HG02943 (cell line): ENCODE results near the gene LYPD1.

ENCODE experiments used
- ATAC-seq: cut with Tn5 transposase; IDR thresholded peaks from one replicate; pipeline ENCODE4 v1.9.1; 2021; ENCODE audit warnings: mild to moderate bottlenecking, low read depth, moderate library complexity; ENCODE audit not compliant: unreplicated experiment

Gene LYPD1

GRCh38 chr2:132638313-132639040, 31.5 kb downstream of the LYPD1 start:
- ATAC-seq = no peak

GRCh38 chr2:132636346-132636745, 33.7 kb downstream of the LYPD1 start:
- no peak for ATAC-seq

- ATAC-seq = no peak
Measured at GRCh38 chr2:132633635-132634034, 36.4 kb downstream of the LYPD1 start.

- ATAC-seq = no peak
Measured at GRCh38 chr2:132632000-132632649, 37.9 kb downstream of the LYPD1 start.

DNA sequence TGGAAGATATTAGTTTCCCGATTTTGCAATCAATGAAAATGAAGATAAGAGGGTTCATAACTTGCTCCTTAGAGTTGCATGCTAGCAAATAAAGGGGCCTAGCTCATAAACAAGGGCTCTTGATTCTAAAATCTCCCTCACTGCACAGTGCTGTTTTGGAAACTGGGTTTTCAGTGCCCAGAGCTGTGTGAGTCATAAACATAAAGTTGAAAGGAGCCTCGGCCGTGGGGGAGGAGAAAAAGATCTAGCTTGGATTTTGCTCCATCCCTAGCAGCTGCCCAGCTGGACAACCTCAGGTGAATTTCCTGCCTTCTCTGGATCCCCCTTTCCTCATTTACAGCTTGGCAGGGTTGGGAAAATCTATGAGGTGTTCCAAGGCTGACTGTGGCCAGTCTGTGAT, 42.5 kb downstream of the LYPD1 start:
- no peak for ATAC-seq

- ATAC-seq = no peak
Measured at GRCh38 chr2:132623096-132623839, 46.7 kb downstream of the LYPD1 start.

DNA sequence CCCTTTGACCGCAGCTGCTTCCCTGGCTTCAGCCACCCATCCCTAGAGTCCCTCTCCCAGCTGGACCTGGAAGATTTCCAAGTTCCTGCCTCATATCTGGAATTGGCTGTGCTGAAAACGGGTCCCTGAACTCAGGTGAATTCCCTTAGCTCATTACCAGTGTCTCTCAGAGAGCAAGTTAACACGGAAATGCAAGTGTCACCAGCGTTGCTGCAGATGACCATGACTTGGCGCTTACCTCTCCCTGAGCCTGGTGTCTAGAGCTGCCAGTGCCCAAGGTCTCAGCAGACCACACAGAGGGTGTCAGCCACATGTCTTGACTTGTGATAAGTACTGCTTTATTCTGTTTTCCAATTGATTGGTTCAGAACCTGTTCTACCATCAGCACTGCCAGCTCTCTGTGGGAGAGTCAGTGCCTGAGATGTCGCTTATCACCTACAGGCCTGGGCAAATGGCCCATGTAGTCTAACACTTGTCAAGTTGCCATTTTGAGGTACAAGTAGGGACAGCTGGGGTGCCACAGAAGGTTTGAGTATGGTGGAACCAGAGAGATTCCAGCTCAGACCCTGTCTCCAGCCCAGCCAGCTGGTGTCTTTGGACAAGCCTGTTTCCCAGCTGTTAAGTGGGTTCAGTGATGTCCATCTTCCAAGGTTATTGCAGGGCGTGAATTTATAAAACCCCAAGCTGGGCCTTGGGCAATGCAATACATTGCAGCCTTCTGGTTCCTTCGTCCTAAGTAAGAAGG, 48.7 kb downstream of the LYPD1 start:
- ATAC-seq = no peak

GRCh38 chr2:132620115-132620514, 49.9 kb downstream of the LYPD1 start:
- no peak for ATAC-seq

DNA sequence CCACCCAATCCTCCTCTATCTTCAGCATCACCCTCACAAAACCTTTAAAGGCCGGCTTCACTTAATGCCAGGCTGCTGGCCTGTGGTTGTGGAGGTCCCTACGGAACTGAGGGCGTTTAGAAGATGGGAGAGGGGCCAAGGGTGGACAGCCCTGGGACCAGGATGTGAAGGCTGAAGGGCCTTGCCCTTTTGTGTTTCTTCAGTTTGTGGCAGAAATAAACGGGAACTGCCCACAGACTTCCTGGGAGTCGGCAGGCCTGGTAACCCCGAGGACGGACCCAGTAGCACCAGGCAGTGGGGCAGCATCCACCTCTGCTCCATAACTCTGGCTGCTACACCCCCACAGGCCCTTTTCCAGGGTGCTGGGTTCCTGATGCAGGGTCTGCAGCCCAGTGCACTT, 51.3 kb downstream of the LYPD1 start:
- no peak for ATAC-seq

GRCh38 chr2:132617989-132618388, 52.0 kb downstream of the LYPD1 start:
- no peak for ATAC-seq

DNA sequence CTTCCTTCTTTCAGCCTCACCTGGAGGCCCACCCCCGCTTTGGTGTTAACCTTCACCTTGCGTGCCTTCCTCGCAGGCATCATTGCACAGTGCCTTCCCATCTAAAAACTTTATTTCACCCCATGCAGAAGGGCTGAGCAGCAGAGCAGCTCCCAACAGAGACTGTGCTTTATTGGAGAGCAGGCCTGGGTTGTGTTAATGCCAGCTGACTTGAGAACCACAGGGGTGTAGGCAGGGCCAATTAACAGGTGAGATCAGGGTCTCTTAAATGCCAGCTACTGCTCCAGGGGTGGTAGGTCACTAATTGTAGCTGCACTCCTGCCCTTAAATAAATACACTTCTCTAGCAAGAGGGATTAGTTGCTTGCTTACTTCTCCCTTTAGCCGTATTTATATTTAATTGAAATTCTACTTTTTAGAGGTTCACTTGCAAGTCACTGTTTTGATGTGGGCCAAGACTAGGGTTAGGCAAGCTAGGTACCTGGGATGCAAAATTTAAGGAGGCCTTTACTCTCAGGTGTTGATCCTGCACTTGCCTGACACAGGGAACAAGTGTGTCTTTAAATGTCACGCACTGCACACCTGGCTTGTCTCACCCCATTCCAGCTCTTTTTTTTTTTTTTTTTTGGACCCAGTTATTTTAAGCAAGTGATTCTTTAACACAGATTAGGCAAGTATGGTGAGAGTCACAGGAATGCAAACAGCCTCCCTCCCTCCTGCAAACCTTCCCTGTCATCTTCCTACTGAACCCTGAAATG, 54.5 kb downstream of the LYPD1 start:
- no peak for ATAC-seq

- ATAC-seq = no peak
Measured at GRCh38 chr2:132611719-132612118, 58.3 kb downstream of the LYPD1 start.

GRCh38 chr2:132609101-132609890, 60.7 kb downstream of the LYPD1 start:
- no peak for ATAC-seq

GRCh38 chr2:132608311-132608710, 61.7 kb downstream of the LYPD1 start:
- no peak for ATAC-seq

DNA sequence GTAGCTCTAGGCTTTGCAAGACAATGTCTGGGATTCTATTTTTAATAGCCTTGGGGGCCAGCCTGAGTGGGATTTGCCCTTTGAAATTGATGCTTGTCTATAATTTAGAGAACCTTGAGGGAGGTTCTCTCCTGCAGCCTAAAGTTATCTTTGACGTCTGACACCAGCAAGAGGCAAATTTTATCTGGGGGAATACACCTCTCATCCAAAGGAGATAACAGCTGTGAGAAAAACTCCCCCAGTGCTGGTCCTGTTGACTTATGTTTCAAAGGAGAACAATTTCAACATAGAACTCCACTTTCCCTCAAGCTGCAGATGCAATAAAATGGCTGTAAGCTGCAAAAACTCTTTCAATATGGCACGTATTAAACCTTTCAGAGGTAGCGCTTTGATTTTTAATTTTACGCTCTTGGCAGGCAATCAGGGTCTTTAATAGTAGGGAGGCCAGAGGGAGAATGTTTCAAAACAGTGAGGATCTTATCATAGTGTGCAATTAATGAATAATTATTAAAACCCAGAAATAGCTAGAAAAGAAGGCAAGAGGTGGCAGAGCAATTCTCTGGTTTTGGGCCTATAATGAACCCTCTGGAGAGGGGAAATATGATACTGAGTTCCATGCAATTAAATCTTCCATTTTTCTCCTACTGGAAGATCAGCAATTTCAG, 62.4 kb downstream of the LYPD1 start:
- ATAC-seq = no peak

DNA sequence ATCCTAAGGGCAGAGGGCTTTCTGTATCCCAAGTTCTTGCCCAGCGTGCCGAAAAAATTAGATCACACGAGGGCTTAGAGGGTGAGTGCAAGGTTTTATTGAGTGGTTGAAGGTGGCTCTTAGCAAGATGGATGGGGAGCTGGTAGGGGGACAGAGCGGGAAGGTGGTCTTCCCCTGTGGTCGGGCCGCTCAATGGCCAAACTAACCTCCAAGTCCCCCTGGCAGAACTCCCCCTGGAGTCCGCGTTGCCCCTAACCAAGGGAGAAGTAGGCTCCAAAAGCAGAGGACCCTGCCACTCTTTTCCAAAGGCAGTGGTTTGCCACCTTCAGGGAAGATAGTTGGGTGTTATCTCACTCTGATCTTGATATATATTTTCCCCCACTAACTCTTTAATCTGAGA, 63.4 kb downstream of the LYPD1 start:
- no peak for ATAC-seq

DNA sequence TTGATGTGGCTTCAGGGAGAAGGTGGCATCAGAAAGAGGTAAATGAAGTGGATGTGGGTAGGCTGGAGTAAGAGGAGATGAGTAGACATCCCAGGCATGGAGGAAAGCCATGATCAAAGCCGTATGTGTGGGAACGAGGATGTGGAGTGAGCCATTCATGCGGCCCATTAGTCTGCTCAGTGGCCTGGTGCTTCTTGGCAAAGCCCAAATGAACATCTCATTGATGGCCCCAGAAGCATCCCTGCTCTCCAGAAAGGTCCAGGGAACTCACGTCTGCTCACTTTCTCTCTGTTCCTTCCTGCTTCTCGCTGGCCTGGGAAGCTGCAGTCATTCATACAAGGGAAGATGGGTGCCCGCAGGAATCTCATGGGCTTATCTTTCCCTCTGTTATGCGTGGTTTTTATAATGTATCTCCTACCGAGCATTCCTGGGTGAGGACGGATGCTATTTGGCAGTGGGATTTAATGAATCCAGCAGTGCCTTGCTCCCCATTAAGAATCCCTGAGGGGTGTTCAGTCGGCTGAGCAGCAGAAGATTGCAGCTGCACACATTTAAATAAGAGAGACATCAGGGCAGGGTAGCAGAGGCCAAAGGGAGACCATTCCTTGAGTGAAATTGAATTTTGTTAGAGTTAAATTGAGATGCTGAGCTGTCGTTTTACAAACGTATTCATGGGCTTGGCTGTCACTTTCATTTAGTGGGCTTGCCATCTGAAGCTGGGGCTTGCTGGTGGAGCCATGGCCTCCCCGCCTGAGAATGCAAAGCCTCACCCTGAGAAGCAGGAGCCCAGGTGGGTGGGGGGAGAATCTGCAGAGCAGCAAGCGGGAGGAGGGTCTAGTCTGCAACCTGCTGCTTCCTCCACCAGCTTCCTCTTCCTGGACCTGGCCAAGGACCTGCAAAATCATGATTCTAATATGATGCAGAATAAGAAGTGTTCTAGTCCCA, 64.5 kb downstream of the LYPD1 start:
- no peak for ATAC-seq

DNA sequence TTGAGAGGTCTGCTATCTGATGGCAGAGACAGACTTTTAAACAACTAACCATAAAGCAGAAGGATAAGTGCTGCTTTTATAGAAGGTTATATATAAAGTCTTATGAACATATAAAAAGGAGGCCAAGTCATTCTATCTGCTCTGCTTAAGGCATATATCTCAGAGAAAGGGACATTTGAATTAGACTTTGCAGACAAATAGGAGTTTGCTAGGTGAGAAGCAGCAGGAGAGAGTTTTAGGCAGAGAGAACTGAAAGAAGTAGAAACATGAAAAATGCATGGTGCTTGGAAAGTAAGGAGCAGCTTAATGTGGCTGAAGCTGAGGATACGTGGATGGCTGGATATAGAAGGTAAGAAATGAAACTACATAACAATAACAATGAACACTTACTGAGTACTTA, 65.4 kb downstream of the LYPD1 start:
- no peak for ATAC-seq
